HepG2 (cell line): ENCODE results near the gene DCTN3. TPM values are rescaled to one million over a fixed set of nuclear protein-coding genes. Genes with fewer than 3 reads are reported as not detected.

Experiments
- AHR ChIP-seq: IDR thresholded peaks from 2 replicates; pipeline ENCODE4 v1.6.1; 2018; ENCODE audit warnings: missing genetic modification reagents, missing compliant biosample characterization
- ELF4 ChIP-seq: sonication (generic); formaldehyde crosslinking; IDR thresholded peaks from 2 replicates; pipeline ENCODE4 v1.5.0; 2020; ENCODE audit warnings: missing genetic modification reagents, mild to moderate bottlenecking, moderate library complexity, borderline replicate concordance
- KLF6 ChIP-seq: IDR thresholded peaks from 2 replicates; pipeline ENCODE4 v1.8.0; 2016; ENCODE audit warnings: missing biosample characterization, missing genetic modification reagents
- SIX4 ChIP-seq: sonication (generic); formaldehyde crosslinking; IDR thresholded peaks from 2 replicates; pipeline ENCODE4 v1.4.0; 2020; ENCODE audit warnings: missing genetic modification reagents
- TEAD3 ChIP-seq: optimal IDR thresholded peaks from 2 replicates; pipeline ENCODE3; 2016; ENCODE audit warnings: borderline replicate concordance
- ZNF143 ChIP-seq: sonication (generic); formaldehyde crosslinking; IDR thresholded peaks from 2 replicates; pipeline ENCODE4 v1.4.0; 2020; ENCODE audit warnings: missing genetic modification reagents
- ZNF18 ChIP-seq: sonication (generic); formaldehyde crosslinking; IDR thresholded peaks from 2 replicates; pipeline ENCODE4 v1.8.0; 2022; ENCODE audit warnings: mild to moderate bottlenecking, missing genetic modification reagents; ENCODE audit not compliant: insufficient replicate concordance
- ZNF318 ChIP-seq: sonication (generic); formaldehyde crosslinking; IDR thresholded peaks from 2 replicates; pipeline ENCODE4 v1.4.0; 2020; ENCODE audit warnings: mild to moderate bottlenecking, missing genetic modification reagents
- polyA plus RNA-seq, 8 experiments: library from polyadenylated mRNA; depleted of rRNA in 3 of 8; stranded (reverse) in 7 of 8; unstranded in 1 of 8; fragments of >200 nt; fragmentation: Illumina TruSeq in 4 of 8; extraction: Trizol in 4 of 8; gene quantifications; 2 replicates each; pipeline versions ENCODE4 v1.2.1 to v1.2.3, GENCODE V29; 2011 to 2016; ENCODE audit warnings: low read depth in 4 of 8, missing spikeins in 1 of 8, mixed read lengths in 1 of 8; ENCODE audit not compliant: insufficient read depth in 1 of 8
- total RNA-seq, 5 experiments: library from RNA; depleted of rRNA; stranded (reverse); fragments of >200 nt; fragmentation: Illumina TruSeq; extraction: Trizol; gene quantifications; 2 replicates each; pipeline ENCODE4 v1.2.3, GENCODE V29; 2016; ENCODE audit warnings: low read depth in 1 of 5
- TF ChIP-seq, protein P1 (sequence below), 2 experiments: sonication (generic) in 1 of 2; formaldehyde crosslinking in 1 of 2; IDR thresholded peaks; 2 replicates each; pipeline versions ENCODE4 v1.4.0 to v1.6.1; 2016 to 2020; ENCODE audit warnings: borderline replicate concordance in 1 of 2, low read depth in 1 of 2, mild to moderate bottlenecking in 1 of 2, missing genetic modification reagents in 1 of 2
- TF ChIP-seq, protein P2 (sequence below): sonication (generic); formaldehyde crosslinking; IDR thresholded peaks from 2 replicates; pipeline ENCODE4 v1.9.0; 2021; ENCODE audit warnings: missing genetic modification reagents, borderline replicate concordance

The DCTN3 gene
- total and polyA plus RNA-seq, 2 of the 13 experiments (the other 11 are each of a cell fraction or from before 2014, with no cell fraction given) = 27.4 to 34.5 TPM

DNA sequence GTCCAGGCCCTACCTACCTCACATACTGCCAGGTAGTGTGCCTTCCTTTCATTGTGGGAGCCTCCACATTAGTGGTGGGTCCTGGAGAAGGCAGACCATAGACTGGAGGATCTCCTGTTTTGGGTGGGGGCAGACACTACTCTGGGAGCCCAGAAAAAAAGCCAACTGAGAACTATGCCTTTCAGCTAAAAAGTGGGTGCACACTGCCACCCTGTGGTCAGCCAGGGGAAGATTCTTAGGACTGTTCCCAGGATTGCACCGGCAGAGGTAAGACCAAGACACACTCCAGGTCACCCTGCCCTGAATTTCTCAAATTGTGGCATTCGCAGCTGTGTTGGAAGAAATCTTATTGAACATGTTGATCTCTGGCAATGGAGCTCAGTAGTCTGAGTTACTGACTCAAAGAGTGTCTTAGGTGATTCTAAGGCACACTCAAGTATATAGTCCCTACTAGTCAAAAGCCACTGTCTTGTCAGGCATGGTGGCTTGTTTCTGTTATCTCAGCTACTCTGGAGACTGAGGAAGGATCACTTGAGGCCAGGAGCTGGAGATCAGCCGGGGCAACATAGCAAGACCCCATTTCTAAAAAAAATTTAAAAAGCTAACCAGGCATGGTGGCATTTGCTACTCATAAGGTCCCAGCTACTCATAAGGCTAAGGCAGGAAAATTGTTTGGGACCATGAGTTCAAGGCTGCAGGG lies 13.7 kb upstream of the DCTN3 start (continued):
- TF ChIP-seq ZNF318 (CRISPR knock-in tag) (no peak), ZNF18 (CRISPR knock-in tag) (no peak), ZNF143 (CRISPR knock-in tag) (no peak), TEAD3 (CRISPR knock-in tag) (peak; percentile 56), AHR (no peak), KLF6 (CRISPR knock-in tag) (0 out of 2 replicates have a peak, but pooled peaks have one; percentile 28), SIX4 (CRISPR knock-in tag) (no peak), ELF4 (CRISPR knock-in tag) (no peak)
- TF ChIP-seq, protein P1, sequence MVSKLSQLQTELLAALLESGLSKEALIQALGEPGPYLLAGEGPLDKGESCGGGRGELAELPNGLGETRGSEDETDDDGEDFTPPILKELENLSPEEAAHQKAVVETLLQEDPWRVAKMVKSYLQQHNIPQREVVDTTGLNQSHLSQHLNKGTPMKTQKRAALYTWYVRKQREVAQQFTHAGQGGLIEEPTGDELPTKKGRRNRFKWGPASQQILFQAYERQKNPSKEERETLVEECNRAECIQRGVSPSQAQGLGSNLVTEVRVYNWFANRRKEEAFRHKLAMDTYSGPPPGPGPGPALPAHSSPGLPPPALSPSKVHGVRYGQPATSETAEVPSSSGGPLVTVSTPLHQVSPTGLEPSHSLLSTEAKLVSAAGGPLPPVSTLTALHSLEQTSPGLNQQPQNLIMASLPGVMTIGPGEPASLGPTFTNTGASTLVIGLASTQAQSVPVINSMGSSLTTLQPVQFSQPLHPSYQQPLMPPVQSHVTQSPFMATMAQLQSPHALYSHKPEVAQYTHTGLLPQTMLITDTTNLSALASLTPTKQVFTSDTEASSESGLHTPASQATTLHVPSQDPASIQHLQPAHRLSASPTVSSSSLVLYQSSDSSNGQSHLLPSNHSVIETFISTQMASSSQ (IDR thresholded peaks at IDR 0.05; ENCODE audit: low read depth) = no peak
- TF ChIP-seq, protein P1 (CRISPR knock-in tag; IDR thresholded peaks at IDR 0.05; ENCODE audit: borderline replicate concordance) = no peak
- TF ChIP-seq, protein P2, sequence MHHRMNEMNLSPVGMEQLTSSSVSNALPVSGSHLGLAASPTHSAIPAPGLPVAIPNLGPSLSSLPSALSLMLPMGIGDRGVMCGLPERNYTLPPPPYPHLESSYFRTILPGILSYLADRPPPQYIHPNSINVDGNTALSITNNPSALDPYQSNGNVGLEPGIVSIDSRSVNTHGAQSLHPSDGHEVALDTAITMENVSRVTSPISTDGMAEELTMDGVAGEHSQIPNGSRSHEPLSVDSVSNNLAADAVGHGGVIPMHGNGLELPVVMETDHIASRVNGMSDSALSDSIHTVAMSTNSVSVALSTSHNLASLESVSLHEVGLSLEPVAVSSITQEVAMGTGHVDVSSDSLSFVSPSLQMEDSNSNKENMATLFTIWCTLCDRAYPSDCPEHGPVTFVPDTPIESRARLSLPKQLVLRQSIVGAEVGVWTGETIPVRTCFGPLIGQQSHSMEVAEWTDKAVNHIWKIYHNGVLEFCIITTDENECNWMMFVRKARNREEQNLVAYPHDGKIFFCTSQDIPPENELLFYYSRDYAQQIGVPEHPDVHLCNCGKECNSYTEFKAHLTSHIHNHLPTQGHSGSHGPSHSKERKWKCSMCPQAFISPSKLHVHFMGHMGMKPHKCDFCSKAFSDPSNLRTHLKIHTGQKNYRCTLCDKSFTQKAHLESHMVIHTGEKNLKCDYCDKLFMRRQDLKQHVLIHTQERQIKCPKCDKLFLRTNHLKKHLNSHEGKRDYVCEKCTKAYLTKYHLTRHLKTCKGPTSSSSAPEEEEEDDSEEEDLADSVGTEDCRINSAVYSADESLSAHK (CRISPR knock-in tag) = no peak
